Osteoblast (primary cell): ENCODE data around the gene CTSC. TPM values are rescaled to one million over a fixed set of nuclear protein-coding genes. Genes with fewer than 3 reads are reported as not detected.
A peak's percentile ranks its signal among the peaks of the same experiment; 100 is the strongest.

Experiments
- DNase-seq: peaks from one replicate; pipeline ENCODE4 v3.0.0; 2011; ENCODE audit warnings: low spot score, mixed read lengths; ENCODE audit not compliant: insufficient read length; ENCODE audit errors: missing footprints
- H2AFZ ChIP-seq: 2 replicates; pipeline ENCODE4 v1.6.0; 2011; ENCODE audit warnings: mild to moderate bottlenecking, low read length
- H3K27ac ChIP-seq: 2 replicates; pipeline ENCODE4 v1.5.1; 2011; ENCODE audit warnings: mild to moderate bottlenecking, low read depth, low read length, moderate library complexity
- H3K27me3 ChIP-seq: 2 replicates; pipeline ENCODE4 v1.6.0; 2012; ENCODE audit warnings: mild to moderate bottlenecking, control low read depth, inconsistent platforms, low read length, moderate library complexity; ENCODE audit not compliant: insufficient read depth
- H3K36me3 ChIP-seq: 2 replicates; pipeline ENCODE4 v1.5.1; 2011; ENCODE audit warnings: mild to moderate bottlenecking, low read length, control low read depth, moderate library complexity; ENCODE audit not compliant: insufficient read depth
- H3K4me1 ChIP-seq: 2 replicates; pipeline ENCODE4 v1.5.1; 2011; ENCODE audit warnings: mild to moderate bottlenecking, low read length, control low read depth, moderate library complexity; ENCODE audit not compliant: insufficient read depth
- H3K4me2 ChIP-seq: 2 replicates; pipeline ENCODE4 v1.6.0; 2011; ENCODE audit warnings: mild to moderate bottlenecking, low read length; ENCODE audit not compliant: insufficient read depth
- H3K4me3 ChIP-seq: fragments of 200-600 bp; sonication (generic); 3 replicates; pipeline ENCODE4 v1.5.1; 2012; ENCODE audit warnings: mild to moderate bottlenecking, low read length, inconsistent platforms; ENCODE audit not compliant: insufficient read depth
- H3K79me2 ChIP-seq: 2 replicates; pipeline ENCODE4 v1.6.0; 2012; ENCODE audit warnings: mild to moderate bottlenecking, low read length, control low read depth, inconsistent platforms; ENCODE audit not compliant: insufficient read depth
- H3K9me3 ChIP-seq: 2 replicates; pipeline ENCODE4 v1.5.1; 2011; ENCODE audit warnings: low read depth, low read length, control low read depth
- H4K20me1 ChIP-seq: 2 replicates; pipeline ENCODE4 v1.6.0; 2012; ENCODE audit warnings: mild to moderate bottlenecking, low read length, control low read depth; ENCODE audit not compliant: insufficient read depth
- CTCF ChIP-seq: IDR thresholded peaks from 2 replicates; pipeline ENCODE4 v1.5.1; 2011; ENCODE audit warnings: mild to moderate bottlenecking, low read depth, low read length, moderate library complexity; ENCODE audit errors: extremely low read depth
- total RNA-seq: library from RNA; depleted of rRNA; stranded (reverse); fragments of >200 nt; gene quantifications from 2 replicates; pipeline ENCODE4 v1.2.3, GENCODE V29; 2012

The CTSC gene
- 23.5 and 25.9 TPM in 2 replicates for total RNA-seq

- Histone ChIP-seq H3K4me1 (peaks cover 27% of the 10 kb centered on the region), H3K27me3 (no peaks in the 10 kb centered on the region), H4K20me1 (no peaks in the 10 kb centered on the region), H3K36me3 (peaks cover 11% of the 10 kb centered on the region), H3K4me3 (peak within 1 kb of the TSS; percentile 91), H2AFZ (peak within 1 kb of the TSS; percentile 96), H3K4me2 (peak within 1 kb of the TSS; percentile 92), H3K9me3 (no peaks in the 10 kb centered on the region), H3K79me2 (peaks cover 14% of the 10 kb centered on the region), H3K27ac (peak within 1 kb of the TSS; percentile 82)
- peak; percentile 94 for DNase-seq
- no peak for TF ChIP-seq CTCF
Observed at GRCh38 chr11:88337181-88337986, at the start of gene CTSC. TSS of gene CTSC (minus strand) at chr11:88337736. CDS start at chr11:88337672, 64 bp downstream.

- peak overlapping the region; percentile 37 for H3K4me2 ChIP-seq
- no peaks in the 10 kb centered on the region for H3K9me3 ChIP-seq
- peak; percentile 74 for DNase-seq
- TF ChIP-seq CTCF: no peak
- peak overlapping the region; percentile 11 for H2AFZ ChIP-seq
- H3K36me3 ChIP-seq: no peaks in the 10 kb centered on the region
- peaks cover 15% of the 10 kb centered on the region for H3K4me1 ChIP-seq
- no peaks in the 10 kb centered on the region for H3K79me2 ChIP-seq
- no peak overlapping the region for H3K4me3 ChIP-seq
- no peaks in the 10 kb centered on the region for H4K20me1 ChIP-seq
- no peaks in the 10 kb centered on the region for H3K27me3 ChIP-seq
- peak overlapping the region; percentile 49 for H3K27ac ChIP-seq
Observed at GRCh38 chr11:88384669-88385005, 47.1 kb upstream of the CTSC start.

GRCh38 chr11:88384004-88384668 lies 46.6 kb upstream of the CTSC start:
- H3K9me3 ChIP-seq: no peaks in the 10 kb centered on the region
- H3K79me2 ChIP-seq: no peaks in the 10 kb centered on the region
- no peak for DNase-seq
- H3K27me3 ChIP-seq: no peaks in the 10 kb centered on the region
- H3K36me3 ChIP-seq: no peaks in the 10 kb centered on the region
- no peak for TF ChIP-seq CTCF
- no peak overlapping the region for H3K4me3 ChIP-seq
- H3K27ac ChIP-seq: peak overlapping the region; percentile 49
- peak overlapping the region; percentile 37 for H3K4me2 ChIP-seq
- peaks cover 15% of the 10 kb centered on the region for H3K4me1 ChIP-seq
- H2AFZ ChIP-seq: peak overlapping the region; percentile 11
- H4K20me1 ChIP-seq: no peaks in the 10 kb centered on the region

- Histone ChIP-seq H3K9me3 (no peaks in the 10 kb centered on the region), H4K20me1 (no peaks in the 10 kb centered on the region), H2AFZ (no peak overlapping the region), H3K4me2 (no peak overlapping the region), H3K4me3 (no peak overlapping the region), H3K79me2 (no peaks in the 10 kb centered on the region), H3K36me3 (no peaks in the 10 kb centered on the region), H3K27ac (no peak overlapping the region), H3K4me1 (peaks cover 15% of the 10 kb centered on the region), H3K27me3 (no peaks in the 10 kb centered on the region)
- TF ChIP-seq CTCF: no peak
- DNase-seq: no peak
Observed at GRCh38 chr11:88383447-88383846, 45.9 kb upstream of the CTSC start.
